Heart left ventricle (tissue), 13 donors: ENCODE data around the gene ARL2BP.

Source experiments
- POLR2A ChIP-seq, 2 donors: fragments of 450-650 bp; IDR thresholded peaks; one replicate each; pipeline ENCODE4 v1.6.1; 2017; ENCODE audit warnings: antibody characterized with exemption in 2 of 2, mild to moderate bottlenecking in 2 of 2, moderate library complexity in 2 of 2
- TF ChIP-seq, protein P1 (sequence below), 12 donors: fragments of 200-600 bp; sonication (generic) in 4 of 12; IDR thresholded peaks; one replicate each; pipeline versions ENCODE4 v1.5.0 to v1.8.0; 2018 to 2022; ENCODE audit warnings: antibody characterized with exemption in 12 of 12, mild to moderate bottlenecking in 5 of 12
- donor health status: ischemic (EF 13 %, LVEDD 7.1; RV severe dilation, severe dysfunction).
- donor health status: DM: no; HTN: yes; CAD: no.
- donor health status: DM: no; HTN: no; CAD: no.
- donor health status: ischemic (EF 25% LVEDD 6.9; RV normal size, moderate dysfunction).
- donor health status: ischemic (EF 25% LVEDD 5.7; RV mildly dilated, moderate dysfunction).
- donor health status: ischemic (EF 35%, LVEDD 5.7; RV mildly dilated, moderate dysfunction).
- donor health status: nonischemic (EF 11% LVEDD 7.7; RV severe dilation, severe dysfunction).
- donor health status: DM: yes; HTN: yes; CAD: no.
- donor health status: PGD.
- donor health status: ischemic (EF 29% LVEDD 5.4; RV normal size, mild dysfunction).
- donor health status: nonischemic (EF 23%, LVEDD 6.1; RV moderate dilation, normal function).

- TF ChIP-seq, protein P1, sequence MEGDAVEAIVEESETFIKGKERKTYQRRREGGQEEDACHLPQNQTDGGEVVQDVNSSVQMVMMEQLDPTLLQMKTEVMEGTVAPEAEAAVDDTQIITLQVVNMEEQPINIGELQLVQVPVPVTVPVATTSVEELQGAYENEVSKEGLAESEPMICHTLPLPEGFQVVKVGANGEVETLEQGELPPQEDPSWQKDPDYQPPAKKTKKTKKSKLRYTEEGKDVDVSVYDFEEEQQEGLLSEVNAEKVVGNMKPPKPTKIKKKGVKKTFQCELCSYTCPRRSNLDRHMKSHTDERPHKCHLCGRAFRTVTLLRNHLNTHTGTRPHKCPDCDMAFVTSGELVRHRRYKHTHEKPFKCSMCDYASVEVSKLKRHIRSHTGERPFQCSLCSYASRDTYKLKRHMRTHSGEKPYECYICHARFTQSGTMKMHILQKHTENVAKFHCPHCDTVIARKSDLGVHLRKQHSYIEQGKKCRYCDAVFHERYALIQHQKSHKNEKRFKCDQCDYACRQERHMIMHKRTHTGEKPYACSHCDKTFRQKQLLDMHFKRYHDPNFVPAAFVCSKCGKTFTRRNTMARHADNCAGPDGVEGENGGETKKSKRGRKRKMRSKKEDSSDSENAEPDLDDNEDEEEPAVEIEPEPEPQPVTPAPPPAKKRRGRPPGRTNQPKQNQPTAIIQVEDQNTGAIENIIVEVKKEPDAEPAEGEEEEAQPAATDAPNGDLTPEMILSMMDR (IDR thresholded peaks at IDR 0.05) = no peak
- no peak for TF ChIP-seq POLR2A (IDR thresholded peaks at IDR 0.05)
Observed at GRCh38 chr16:57253466-57253865, 8.4 kb downstream of the ARL2BP start.
